KOPT-K1 (cell line): ENCODE data around the gene ZNF280A.
"Not testable (repeated sequence)": the region's sequence is repeated elsewhere in the genome, so short reads cannot be mapped to it uniquely, and the experiment has no call there.

Source experiments
- H3K27ac ChIP-seq: fragments of 200-600 bp; sonication (generic); 2 replicates; pipeline ENCODE4 v1.5.1; 2016; ENCODE audit warnings: antibody characterized with exemption, mild to moderate bottlenecking, low read depth, low read length; ENCODE audit not compliant: poor library complexity, severe bottlenecking
- H3K36me3 ChIP-seq: fragments of 200-600 bp; sonication (generic); 2 replicates; pipeline ENCODE4 v1.5.1; 2017; ENCODE audit warnings: antibody characterized with exemption, mild to moderate bottlenecking, low read length, moderate library complexity; ENCODE audit not compliant: insufficient read depth
- H3K9me3 ChIP-seq: fragments of 200-600 bp; sonication (generic); 2 replicates; pipeline ENCODE4 v1.5.1; 2017; ENCODE audit warnings: antibody characterized with exemption, low read length, mild to moderate bottlenecking; ENCODE audit not compliant: insufficient read depth, poor library complexity, severe bottlenecking

Gene ZNF280A

DNA sequence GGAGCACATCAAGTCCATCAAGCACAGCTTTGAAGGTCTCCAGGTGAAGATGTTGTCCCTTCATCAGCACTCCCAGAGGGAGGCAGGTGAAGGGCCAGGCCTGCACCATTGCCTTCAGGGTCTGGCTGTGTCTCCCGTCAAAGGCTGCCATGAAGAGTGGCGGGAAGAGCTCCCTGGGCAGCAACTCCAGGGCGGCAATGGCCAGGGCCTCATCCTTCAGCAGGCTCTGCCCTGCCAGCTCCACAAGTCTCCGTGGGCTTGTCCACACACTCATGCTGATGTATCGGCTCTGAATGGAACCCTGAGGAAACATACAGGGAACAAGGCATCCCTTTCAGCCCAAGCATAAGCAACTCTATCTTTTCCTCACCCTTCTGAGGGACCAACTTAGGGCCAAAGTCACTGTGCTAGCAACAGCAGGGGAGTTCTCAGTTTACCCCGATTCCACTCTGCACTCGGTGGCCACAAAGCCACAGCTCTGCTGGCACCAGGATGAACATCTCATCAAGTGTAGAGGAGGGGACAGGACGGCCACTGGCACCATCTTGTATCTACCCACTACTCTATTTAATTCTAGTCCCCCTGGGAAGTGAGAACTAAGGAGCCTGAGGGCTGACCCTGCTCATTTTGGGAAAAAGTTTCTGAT lies 30.8 kb upstream of the ZNF280A start:
- no peak overlapping the region for H3K27ac ChIP-seq
- no peaks in the 10 kb centered on the region for H3K36me3 ChIP-seq
- no peaks in the 10 kb centered on the region for H3K9me3 ChIP-seq

DNA sequence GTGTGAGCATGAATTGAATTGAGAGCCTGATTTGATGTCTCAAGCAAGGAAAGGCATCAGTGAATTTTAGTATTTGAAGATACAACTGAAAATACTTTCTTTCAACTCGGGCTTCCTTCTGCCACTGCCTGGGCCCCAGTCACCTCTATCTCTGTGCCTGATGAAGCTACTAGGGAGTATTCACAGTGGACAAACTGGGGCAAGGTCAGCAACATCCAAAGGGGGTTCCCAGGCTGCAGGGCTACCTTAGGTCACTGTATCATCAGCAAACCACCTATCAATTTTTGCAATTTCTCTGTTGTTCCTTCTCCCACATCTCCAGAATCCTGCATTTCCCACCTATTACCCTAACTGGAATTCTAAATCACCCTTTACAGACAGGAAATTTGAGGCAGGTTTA lies 28.8 kb upstream of the ZNF280A start:
- Histone ChIP-seq H3K36me3 (no peaks in the 10 kb centered on the region), H3K27ac (no peak overlapping the region), H3K9me3 (no peaks in the 10 kb centered on the region)

DNA sequence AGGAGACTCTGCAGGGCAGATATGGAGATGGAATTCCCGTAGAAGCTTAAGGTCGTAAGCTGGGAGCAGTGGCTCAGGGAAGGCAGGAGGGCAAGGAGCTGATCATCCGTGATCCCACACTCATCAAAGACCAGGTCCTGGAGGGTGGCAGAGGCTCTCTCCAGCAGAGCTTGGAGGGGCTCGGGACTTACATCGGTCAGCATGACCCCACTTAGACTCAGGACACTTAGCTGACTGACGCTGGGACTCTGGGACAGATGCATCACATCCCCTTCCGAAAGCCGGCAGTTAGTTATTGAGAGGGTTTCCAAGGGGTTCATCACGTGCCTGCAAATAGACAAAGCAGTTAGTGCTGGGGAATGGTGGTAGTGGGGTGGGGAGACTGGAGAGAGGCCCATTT lies 28.2 kb upstream of the ZNF280A start:
- Histone ChIP-seq H3K36me3 (no peaks in the 10 kb centered on the region), H3K9me3 (no peaks in the 10 kb centered on the region), H3K27ac (no peak overlapping the region)

DNA sequence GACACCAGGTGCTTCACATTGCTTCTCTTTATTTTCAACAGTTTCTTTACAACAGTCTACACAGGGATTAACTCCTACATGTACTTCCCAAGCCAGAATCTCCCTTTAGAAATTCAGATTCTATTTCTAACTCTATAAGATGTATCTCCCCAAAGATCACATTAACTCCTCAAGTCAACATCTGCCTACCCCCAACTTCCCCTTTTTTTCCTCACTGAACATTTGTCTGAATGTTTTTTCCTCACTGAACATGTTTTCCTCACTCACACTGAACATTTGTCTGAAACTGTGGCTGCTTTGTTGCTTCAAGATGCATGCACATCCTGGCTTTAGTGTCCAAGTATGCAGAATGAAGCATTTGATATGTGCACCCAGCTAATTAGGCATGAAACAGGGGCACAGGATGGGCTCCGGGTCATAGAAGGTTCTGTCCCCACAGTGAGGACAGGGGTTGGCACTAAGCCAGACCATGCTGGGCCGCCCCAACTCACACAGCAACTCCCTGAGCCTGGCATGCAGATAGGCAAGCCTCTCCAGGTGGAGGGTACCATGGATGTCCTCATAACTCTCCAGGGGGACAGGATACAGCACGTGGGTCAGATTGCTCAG lies 27.7 kb upstream of the ZNF280A start:
- no peaks in the 10 kb centered on the region for H3K9me3 ChIP-seq
- no peaks in the 10 kb centered on the region for H3K36me3 ChIP-seq
- H3K27ac ChIP-seq, result no peak overlapping the region

DNA sequence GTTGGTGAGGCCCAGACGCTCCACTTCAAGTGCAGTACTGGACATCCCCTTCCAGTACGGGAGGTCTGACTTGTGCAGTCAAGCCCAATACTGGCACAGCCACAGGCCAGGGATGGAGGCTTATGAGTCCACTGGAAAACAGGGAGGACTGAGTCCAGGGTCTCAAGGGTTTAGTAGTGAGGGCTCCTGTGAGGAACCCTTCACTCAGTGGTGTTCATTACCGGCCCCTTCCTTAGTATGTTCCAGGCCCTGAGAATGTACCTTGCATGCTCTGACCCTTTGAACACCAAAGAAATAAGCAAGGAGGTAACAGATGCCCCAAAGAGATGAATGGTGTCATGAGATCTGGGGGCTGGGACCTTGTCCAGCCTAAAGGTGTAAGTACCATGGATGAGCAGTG lies 27.2 kb upstream of the ZNF280A start:
- Histone ChIP-seq H3K27ac (no peak overlapping the region), H3K9me3 (no peaks in the 10 kb centered on the region), H3K36me3 (no peaks in the 10 kb centered on the region)

DNA sequence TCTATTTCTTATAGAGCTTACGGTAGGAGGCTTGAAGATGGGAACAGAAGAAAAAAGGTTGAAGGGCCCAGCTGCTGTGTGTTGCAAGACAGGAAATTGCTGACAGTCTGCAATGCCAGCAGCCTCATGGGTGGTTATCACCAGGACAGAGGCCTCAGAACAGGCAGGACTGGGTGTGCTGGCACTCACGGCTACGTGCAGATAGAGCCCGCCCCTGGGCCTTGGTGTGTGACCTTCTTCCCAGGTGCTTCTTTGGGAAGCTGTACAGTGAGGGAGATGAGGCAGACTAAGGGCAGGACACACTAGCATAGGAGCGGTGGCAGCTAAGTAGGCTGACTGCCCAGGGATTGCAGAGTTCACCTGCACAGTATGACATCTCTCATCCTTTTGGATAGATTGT lies 26.4 kb upstream of the ZNF280A start:
- H3K36me3 ChIP-seq, result no peaks in the 10 kb centered on the region
- H3K27ac ChIP-seq, result no peak overlapping the region
- no peaks in the 10 kb centered on the region for H3K9me3 ChIP-seq

DNA sequence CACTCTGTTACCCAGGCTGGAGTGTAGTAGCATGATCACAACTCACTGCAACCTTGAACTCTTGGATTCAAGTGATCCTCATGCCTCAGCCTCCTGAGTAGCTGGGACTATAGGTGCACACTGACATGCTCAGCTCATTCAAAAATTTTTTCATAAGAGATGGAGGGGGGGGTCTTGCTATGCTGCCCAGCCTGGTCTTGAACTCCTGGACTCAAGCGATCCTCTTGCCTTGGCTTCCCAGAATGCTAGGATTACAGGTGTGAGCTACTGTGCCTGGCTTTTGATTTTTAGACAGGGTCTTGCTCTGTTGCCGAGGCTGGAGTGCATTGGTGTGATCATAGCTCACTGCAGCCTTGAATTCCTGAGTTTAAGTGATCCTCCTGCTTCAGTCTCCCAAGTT lies 25.0 kb upstream of the ZNF280A start:
- H3K27ac ChIP-seq, result no peak overlapping the region
- no peaks in the 10 kb centered on the region for H3K36me3 ChIP-seq
- no peaks in the 10 kb centered on the region for H3K9me3 ChIP-seq

DNA sequence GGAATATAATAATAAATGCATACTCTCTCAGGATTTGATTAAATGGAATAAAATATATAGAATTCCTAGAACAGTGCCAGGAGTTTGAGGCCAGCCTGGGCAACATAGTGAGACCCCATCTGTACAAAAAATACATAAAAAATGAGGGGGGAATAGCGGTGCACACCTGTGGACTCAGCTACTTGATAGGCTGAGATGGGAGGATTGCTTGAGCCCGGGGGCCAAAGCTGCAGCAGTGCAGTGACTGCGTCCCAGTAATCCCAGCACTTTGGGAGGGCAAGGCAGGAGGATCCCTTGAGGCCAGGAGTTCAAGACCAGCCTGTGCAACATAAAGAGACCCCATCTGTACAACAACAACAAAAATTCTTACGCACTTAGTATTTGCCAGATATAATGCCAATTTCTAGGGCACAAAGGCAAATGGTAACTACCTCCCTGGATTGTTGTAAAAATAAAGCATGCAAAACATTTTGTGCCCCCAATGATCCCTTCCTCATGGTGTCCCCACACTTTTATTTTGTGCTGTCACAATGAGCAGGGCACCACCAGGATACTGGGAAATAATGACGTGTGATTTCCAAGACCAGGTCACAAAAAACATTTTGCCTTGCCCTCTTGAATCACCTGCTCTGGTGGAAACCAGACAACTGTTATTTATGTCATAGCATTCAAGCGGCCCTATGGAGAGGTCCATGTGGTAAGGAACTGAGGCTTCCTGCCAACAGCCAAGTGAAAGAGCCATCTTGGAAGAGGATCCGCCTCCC lies 18.3 kb upstream of the ZNF280A start:
- H3K36me3 ChIP-seq, result no peaks in the 10 kb centered on the region
- H3K9me3 ChIP-seq, result no peaks in the 10 kb centered on the region
- no peak overlapping the region for H3K27ac ChIP-seq

DNA sequence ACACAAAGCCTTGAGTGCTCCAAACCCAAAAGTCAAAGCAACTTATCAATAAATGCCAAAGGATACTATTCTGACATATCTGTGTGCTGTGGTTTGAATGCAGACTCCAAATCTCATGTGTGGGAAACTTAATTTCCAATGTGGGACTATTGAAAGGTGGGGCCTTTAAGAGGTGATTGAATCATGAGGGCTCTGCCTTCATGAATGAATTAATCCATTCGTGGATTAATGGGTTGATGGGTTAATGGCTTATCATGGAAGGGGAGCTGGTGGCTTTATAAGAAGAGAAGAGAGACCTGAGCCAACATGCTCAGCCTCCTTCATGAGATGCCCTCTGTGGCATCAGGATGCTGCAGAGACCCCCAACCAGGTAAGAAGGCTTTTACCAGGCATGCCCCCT lies 16.8 kb upstream of the ZNF280A start:
- H3K36me3 ChIP-seq, result no peaks in the 10 kb centered on the region
- H3K27ac ChIP-seq, result no peak overlapping the region

DNA sequence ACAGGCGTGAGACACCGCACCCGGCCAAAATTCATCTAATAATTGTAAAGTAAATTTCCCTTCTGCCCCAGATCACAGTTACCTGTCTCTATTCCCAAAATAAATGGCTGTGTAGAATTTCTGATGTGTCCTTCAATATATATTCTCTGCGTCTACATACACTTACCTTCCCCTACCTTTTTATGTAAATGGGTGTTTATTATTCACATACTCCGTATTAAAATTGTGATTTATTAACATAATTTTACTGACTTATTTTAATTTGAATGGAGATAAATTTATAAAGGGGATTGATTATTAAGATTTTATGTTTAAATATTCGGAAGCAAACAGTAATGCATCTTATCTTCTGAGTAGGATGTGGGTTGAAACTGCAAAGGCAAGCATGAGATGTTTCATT lies 16.4 kb upstream of the ZNF280A start:
- no peaks in the 10 kb centered on the region for H3K36me3 ChIP-seq
- H3K9me3 ChIP-seq, result no peaks in the 10 kb centered on the region
- H3K27ac ChIP-seq, result no peak overlapping the region

More for the DNA sequence above, 16.8 kb upstream of the ZNF280A start:
- no peaks in the 10 kb centered on the region for H3K9me3 ChIP-seq

DNA sequence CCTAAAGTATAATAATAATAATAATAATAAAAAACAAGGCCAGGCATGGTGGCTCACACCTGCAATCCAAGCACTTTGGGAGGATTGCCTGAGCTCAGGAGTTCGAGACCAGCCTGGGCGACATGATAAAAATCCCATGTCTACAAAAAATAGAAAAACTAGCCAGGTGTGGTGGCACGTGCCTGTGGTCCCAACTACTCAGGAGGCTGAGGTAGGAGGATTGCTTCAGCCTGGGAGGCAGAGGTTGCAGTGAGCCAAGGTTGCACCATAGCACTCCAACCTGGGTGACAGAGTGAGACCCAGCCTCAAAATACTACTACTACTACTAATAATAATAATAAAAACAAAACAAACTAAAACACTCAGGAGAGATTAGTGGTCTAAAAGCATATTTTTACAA lies 15.6 kb upstream of the ZNF280A start:
- H3K9me3 ChIP-seq, result no peaks in the 10 kb centered on the region
- H3K36me3 ChIP-seq, result no peaks in the 10 kb centered on the region

DNA sequence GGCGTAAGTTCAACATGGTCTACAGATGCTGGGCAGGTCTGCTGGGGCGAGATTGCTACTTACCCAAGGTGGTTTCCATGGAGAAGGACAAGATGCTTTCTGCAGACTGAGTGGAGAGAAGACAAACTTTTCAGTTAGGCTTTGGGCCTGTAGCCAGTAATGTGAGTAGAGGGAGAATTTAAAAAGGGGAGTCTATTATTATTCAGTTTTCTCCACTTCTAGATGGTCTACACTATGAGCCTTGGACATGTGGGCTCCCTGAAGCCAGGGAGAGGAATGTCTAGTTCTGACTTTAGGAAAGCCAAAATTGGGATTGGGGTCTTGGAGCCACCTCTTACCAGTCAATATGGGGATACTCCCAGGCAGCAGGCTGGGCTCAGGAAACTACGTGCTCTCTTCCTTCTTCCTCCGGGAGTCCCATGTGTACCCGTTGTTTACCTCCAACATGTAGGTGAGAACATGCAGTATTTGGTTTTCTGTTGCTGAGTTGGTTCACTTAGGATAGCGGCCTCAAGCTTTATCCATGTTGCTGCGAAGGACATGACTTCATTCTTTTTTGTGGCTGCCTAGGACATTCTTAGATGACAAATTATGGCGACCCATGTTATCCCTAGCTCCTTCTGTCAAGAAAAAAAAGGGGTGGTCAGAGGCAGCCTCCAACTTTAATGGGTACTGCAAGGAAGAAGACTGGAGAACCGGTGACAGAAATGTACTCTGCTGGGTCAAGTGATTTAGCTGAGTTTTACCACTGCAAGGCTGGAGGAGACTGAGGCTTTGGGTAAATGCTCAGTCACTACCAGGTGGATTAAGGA lies 14.7 kb upstream of the ZNF280A start:
- Histone ChIP-seq H3K36me3 (no peaks in the 10 kb centered on the region), H3K9me3 (no peaks in the 10 kb centered on the region), H3K27ac (no peak overlapping the region)

More for the DNA sequence above, 15.6 kb upstream of the ZNF280A start:
- no peak overlapping the region for H3K27ac ChIP-seq

DNA sequence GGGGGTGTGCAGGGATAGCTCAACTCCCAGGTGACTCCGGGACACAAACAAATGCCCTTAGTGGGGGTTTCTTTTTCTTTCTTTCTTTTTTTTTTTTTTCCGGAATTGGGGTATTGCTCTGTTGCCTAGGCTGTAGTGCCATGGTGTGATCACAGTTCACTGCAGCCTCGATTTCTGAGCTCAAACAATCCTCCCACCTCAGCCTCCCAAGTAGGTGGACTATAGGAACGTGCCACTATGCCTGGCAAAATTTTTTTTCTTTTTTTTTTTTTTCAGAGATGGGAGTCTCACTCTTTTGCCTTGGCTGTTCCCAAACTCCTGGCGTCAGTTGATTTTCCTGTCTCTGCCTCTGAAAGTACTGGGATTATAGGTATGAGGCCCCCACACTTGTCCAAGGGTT lies 13.8 kb upstream of the ZNF280A start:
- H3K27ac ChIP-seq, result no peak overlapping the region
- H3K9me3 ChIP-seq, result no peaks in the 10 kb centered on the region
- no peaks in the 10 kb centered on the region for H3K36me3 ChIP-seq

DNA sequence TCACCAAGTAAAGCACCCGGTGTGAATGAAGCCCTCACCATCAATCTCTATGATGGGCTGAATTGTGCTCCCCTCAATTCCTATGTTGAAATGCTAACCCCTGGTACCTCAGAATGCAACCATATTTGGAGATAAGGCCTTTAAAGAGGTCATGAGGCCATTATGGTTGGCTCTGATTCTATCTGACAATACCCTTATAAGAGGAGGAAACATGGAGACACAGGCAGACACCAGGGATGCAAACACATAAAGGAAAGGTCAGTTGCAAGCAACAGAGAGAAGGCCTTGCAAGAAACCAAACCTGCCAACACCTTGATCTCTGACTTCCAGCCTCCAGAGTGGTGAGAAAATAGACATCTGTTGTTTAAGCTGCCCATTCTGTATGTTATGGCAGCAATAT lies 13.3 kb upstream of the ZNF280A start:
- no peaks in the 10 kb centered on the region for H3K9me3 ChIP-seq
- H3K27ac ChIP-seq, result no peak overlapping the region

DNA sequence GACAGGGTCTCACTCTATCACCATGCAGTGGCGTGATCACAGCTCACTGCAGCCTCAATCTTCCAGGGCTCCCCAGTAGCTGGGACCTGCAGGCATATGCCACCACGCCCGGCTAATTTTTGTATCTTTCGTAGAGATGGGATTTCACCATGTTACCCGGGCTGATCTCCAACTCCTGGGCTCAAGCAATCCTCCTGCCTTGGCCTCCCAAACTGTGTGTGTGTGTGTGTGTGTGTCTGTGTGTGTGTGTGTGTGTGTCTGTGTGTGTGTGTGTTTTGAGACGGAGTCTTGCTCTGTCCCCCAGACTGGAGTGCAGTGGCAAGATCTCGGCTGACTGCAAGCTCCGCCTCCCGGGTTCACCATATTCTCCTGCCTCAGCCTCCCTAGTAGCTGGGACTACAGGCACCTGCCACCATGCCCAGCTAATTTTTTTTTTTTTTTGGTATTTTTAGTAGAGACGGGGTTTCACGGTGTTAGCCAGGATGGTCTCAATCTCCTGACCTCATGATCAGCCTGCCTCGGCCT lies 12.5 kb upstream of the ZNF280A start:
- H3K27ac ChIP-seq, H3K9me3 ChIP-seq, H3K36me3 ChIP-seq: not testable (repeated sequence)

More for the DNA sequence above, 13.3 kb upstream of the ZNF280A start:
- no peaks in the 10 kb centered on the region for H3K36me3 ChIP-seq
